Measurements from ENCODE around the gene TRIM14. TPM values are rescaled to one million over a fixed set of nuclear protein-coding genes. Genes with fewer than 3 reads are reported as not detected.

TRIM14 gene
- total and polyA plus RNA-seq, 5 donors, result 1.2 to 8.1 (median 4.0) TPM

DNA sequence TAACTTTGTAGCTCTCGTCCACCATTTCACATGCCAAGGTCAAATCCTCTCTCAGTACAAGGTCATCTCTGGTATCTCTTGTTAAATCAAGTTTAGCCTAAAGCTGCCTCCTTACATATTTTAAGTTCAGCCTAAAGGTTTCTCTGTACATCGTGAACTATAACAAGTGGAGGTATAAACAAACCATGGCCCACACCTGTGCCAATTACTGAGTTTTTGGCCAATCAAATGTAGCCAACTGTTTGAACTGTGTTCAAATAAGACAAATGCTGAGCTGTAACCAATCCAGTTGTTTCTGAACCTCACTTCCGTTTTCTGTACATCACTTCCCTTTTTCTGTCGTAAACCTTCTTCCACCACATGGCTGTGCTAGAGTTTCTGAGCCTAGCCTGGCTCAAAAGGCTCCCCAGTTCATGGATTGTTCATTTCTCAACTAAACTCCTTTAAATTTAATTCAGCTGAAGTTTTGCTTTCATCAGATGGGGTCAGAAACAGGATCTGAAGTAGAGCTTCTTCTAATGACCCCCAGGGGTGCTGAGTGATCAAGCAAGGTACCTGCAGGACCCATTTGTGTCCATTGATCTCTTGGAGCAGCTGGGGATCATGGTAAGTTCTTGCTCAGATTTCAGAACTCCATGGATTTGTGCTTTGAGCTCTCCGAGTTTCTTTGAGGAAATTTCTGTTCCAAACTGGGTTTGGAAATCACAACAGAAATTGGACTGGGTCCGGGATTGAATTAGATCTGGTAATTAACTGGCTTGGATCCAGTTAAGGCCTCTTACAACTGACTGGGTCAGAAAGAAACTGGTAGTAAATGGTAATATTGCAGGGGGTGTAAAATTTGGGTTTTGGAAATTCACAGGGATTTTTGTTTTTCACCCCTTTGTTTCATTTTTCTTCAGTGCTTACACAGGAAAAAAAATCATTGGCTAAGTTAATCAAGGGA, 73.5 kb downstream of the TRIM14 start:
- intact Hi-C loops (cut with DNase I), result no loop called here
- peak overlapping the region; percentile 10 for H3K4me3 ChIP-seq (ENCODE audit: low read length)
- no peak overlapping the region for H3K27ac ChIP-seq (ENCODE audit: low read length)

GRCh38 chr9:98043915-98044314, 75.1 kb downstream of the TRIM14 start:
- DNase-seq, result no peak
- WGBS, result 77% methylated on average over 5 of the region's 5 CpGs
- Histone ChIP-seq H3K9me3 (ENCODE audit: control insufficient read depth, low read length) (no peaks in the 10 kb centered on the region), H3K27me3 (ENCODE audit: control insufficient read depth, insufficient read depth) (no peaks in the 10 kb centered on the region), H3K4me3 (ENCODE audit: low read length) (no peak overlapping the region), H3K4me1 (ENCODE audit: control insufficient read depth, insufficient read depth, low read length) (no peaks in the 10 kb centered on the region), H3K27ac (ENCODE audit: low read length) (no peak overlapping the region)
- ATAC-seq, result no peak
- intact Hi-C loops (cut with DNase I), result no loop called here

More for the DNA sequence above, 73.5 kb downstream of the TRIM14 start:
- H3K9me3 ChIP-seq (ENCODE audit: control insufficient read depth, low read length), result no peaks in the 10 kb centered on the region
- H3K4me1 ChIP-seq (ENCODE audit: control insufficient read depth, insufficient read depth, low read length), result no peaks in the 10 kb centered on the region
- WGBS, result 69% methylated on average over 6 of the region's 6 CpGs
- DNase-seq (no peak), ATAC-seq (no peak)
- no peaks in the 10 kb centered on the region for H3K27me3 ChIP-seq (ENCODE audit: control insufficient read depth, insufficient read depth)

DNA sequence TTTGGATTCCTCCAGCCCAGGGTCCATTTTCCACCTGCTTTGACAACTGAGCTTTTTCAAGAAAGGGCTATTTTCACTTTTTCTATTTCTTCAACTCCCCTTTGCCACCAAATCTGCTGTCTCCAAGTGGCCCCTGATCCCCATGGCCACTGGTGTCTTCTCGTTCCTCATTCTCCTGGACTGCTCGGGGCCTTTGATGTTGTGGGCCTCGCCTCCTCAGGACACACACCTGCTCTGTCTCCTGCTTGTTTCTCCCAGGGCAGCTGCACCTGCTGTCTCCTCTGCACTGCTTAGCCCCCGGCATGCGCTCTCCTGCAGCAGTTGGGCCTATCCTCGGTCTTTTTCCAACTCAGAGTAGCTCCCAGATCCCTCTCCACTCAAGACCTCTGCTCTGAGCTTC, 78.8 kb downstream of the TRIM14 start:
- no peaks in the 10 kb centered on the region for H3K27me3 ChIP-seq (ENCODE audit: control insufficient read depth, insufficient read depth)
- no peak for ATAC-seq
- no peak for DNase-seq
- peaks cover 4% of the 10 kb centered on the region for H3K4me1 ChIP-seq (ENCODE audit: control insufficient read depth, insufficient read depth, low read length)
- H3K9me3 ChIP-seq (ENCODE audit: control insufficient read depth, low read length), result no peaks in the 10 kb centered on the region
- H3K4me3 ChIP-seq (ENCODE audit: low read length), result no peak overlapping the region
- 94% methylated on average over 6 of the region's 6 CpGs for WGBS
- no peak overlapping the region for H3K27ac ChIP-seq (ENCODE audit: low read length)
- intact Hi-C loops (cut with DNase I), result no loop called here

DNA sequence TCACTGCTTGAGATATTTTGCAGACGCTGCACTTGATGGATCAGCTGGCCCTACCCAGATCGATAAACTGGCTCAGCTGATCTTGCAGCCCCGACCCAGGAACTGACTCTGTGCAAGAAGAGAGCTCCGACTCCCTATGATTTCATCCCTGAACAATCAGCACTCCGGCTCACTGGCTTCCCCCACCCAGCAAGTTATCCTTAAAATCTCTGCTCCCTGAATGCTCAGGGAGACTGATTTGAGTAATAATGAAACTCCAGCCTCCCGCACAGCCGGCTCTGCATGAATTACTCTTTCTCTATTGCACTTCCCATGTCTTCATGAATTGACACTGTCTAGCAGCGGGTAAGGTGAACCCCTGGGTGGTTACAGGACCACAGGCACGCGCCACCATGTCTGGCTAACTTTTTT, 79.4 kb downstream of the TRIM14 start:
- intact Hi-C loops (cut with DNase I), result loop anchor here in 2 of 4 donors (5.0 to 10.0 kb wide), 3 partner anchors 55 to 117 kb away; partner anchors contain the start of genes TRMO (in 2 of the 2) and ANP32B (in 1 of the 2)
- 70% methylated on average over 10 of the region's 10 CpGs for WGBS
- H3K4me3 ChIP-seq (ENCODE audit: low read length), result no peak overlapping the region
- no peak overlapping the region for H3K27ac ChIP-seq (ENCODE audit: low read length)
- DNase-seq, result no peak
- no peak for ATAC-seq
- H3K4me1 ChIP-seq (ENCODE audit: control insufficient read depth, insufficient read depth, low read length), result peaks cover 4% of the 10 kb centered on the region
- no peaks in the 10 kb centered on the region for H3K27me3 ChIP-seq (ENCODE audit: control insufficient read depth, insufficient read depth)
- H3K9me3 ChIP-seq (ENCODE audit: control insufficient read depth, low read length), result no peaks in the 10 kb centered on the region

GRCh38 chr9:98038958-98039357, 80.1 kb downstream of the TRIM14 start:
- 76% methylated on average over 8 of the region's 8 CpGs for WGBS
- ATAC-seq (no peak), DNase-seq (no peak)
- Histone ChIP-seq H3K27ac (ENCODE audit: low read length) (no peak overlapping the region), H3K27me3 (ENCODE audit: control insufficient read depth, insufficient read depth) (no peaks in the 10 kb centered on the region), H3K4me1 (ENCODE audit: control insufficient read depth, insufficient read depth, low read length) (peaks cover 4% of the 10 kb centered on the region), H3K9me3 (ENCODE audit: control insufficient read depth, low read length) (no peaks in the 10 kb centered on the region), H3K4me3 (ENCODE audit: low read length) (no peak overlapping the region)
- intact Hi-C loops (cut with DNase I), result loop anchor here in 2 of 4 donors (5.0 to 10.0 kb wide), 3 partner anchors 54 to 117 kb away; partner anchors contain the start of genes TRMO (in 2 of the 2) and ANP32B (in 1 of the 2)

DNA sequence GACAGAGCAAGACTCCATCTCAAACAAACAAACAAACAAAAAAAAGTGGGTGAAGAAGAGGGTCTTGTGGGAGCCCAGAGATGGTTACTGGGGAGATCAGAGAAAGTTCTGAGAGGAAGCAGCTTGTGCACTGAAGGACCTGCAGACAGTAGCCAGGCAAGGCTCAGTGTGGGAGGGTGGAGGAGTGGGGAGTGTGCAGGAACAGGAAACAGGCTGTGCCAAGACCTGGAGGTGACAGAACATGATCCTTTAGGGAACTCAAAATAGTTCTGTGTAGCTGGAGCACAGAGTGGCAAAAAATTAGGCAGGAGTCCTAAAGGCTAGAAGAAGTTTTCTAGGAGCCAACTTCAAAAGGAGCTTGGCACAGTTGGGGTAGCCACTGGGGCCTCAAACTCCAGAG, 81.7 kb downstream of the TRIM14 start:
- ATAC-seq (peak; percentile 93 to 94), DNase-seq (peak; percentile 46 to 77 (median 73))
- no peak overlapping the region for H3K4me3 ChIP-seq (ENCODE audit: low read length)
- no peaks in the 10 kb centered on the region for H3K9me3 ChIP-seq (ENCODE audit: control insufficient read depth, low read length)
- intact Hi-C loops (cut with DNase I), result loop anchor here in 2 of 4 donors (5.0 to 10.0 kb wide), 3 partner anchors 53 to 115 kb away; partner anchors contain the start of genes TRMO (in 2 of the 2) and ANP32B (in 1 of the 2)
- peak overlapping the region; percentile 78 for H3K27ac ChIP-seq (ENCODE audit: low read length)
- H3K4me1 ChIP-seq (ENCODE audit: control insufficient read depth, insufficient read depth, low read length), result peaks cover 4% of the 10 kb centered on the region
- no peaks in the 10 kb centered on the region for H3K27me3 ChIP-seq (ENCODE audit: control insufficient read depth, insufficient read depth)

DNA sequence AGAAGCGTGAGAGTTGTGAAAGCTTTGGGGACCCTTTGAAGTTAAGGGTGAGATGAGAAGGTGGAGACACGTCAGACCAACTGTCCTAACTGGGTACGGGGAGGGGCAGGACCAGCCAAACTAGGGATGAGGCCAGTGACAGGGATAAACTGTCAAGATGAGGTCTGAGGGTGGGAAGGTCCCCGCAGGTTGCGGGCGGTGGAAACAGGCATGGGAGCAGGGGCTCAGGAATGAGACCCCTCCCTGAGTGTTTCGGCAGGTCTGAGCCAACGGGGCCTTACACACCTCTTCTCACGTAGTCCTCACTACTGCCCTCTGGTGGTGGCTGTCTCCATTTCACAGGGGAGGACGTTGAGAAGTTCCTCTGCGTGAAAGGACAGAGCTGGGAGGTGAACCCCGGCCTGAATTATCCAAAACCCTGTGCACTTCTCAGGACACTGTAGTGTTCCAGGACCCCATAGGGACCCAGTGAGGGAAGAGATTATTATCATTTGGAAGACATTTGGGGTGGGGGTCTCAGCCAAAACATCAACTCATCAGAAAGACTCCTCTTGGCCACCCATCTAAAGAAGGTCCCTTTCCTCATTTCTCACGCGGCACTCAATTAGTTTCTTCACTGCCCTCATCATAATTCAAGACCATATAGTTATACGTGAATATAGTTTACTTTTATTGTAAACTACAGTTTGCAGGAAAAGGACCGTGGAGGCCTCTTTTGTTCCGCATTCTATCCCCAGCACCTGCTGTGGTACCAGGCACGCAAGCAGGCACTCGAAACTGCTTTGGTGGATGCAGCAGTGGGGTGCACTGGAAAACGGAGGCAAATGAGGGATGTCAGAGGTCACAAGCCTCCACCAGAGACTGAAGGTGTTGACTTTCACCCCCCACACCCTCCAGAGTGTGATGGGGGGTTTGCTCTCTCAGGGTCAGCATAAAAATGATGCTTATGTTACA, 84.2 kb downstream of the TRIM14 start:
- 39% methylated on average over 20 of the region's 20 CpGs for WGBS
- intact Hi-C loops (cut with DNase I), result loop anchor here (2.0 to 10.0 kb wide), 6 partner anchors 50 to 113 kb away; partner anchors contain the start of genes TRMO (in 3 of the 4) and ANP32B (in 2 of the 4)
- ATAC-seq (peak; percentile 83 to 88), DNase-seq (peak; percentile 85 to 94 (median 90))
- Histone ChIP-seq H3K9me3 (ENCODE audit: control insufficient read depth, low read length) (no peaks in the 10 kb centered on the region), H3K27ac (ENCODE audit: low read length) (no peak overlapping the region), H3K4me1 (ENCODE audit: control insufficient read depth, insufficient read depth, low read length) (peaks cover 4% of the 10 kb centered on the region), H3K27me3 (ENCODE audit: control insufficient read depth, insufficient read depth) (no peaks in the 10 kb centered on the region), H3K4me3 (ENCODE audit: low read length) (no peak overlapping the region)

- Histone ChIP-seq H3K27me3 (ENCODE audit: control insufficient read depth, insufficient read depth) (no peaks in the 10 kb centered on the region), H3K4me1 (ENCODE audit: control insufficient read depth, insufficient read depth, low read length) (peaks cover 4% of the 10 kb centered on the region), H3K4me3 (ENCODE audit: low read length) (no peak overlapping the region), H3K9me3 (ENCODE audit: control insufficient read depth, low read length) (no peaks in the 10 kb centered on the region), H3K27ac (ENCODE audit: low read length) (no peak overlapping the region)
- no peak for ATAC-seq
- intact Hi-C loops (cut with DNase I), result loop anchor here (5.0 to 10.0 kb wide), 4 partner anchors 47 to 107 kb away; partner anchors contain the start of genes ANP32B (in 2 of the 4) and TRMO (in 1 of the 4)
- WGBS, result 93% methylated on average over 1 of the region's 1 CpG
- no peak for DNase-seq
Observed at GRCh38 chr9:98031935-98032334, 87.1 kb downstream of the TRIM14 start.

DNA sequence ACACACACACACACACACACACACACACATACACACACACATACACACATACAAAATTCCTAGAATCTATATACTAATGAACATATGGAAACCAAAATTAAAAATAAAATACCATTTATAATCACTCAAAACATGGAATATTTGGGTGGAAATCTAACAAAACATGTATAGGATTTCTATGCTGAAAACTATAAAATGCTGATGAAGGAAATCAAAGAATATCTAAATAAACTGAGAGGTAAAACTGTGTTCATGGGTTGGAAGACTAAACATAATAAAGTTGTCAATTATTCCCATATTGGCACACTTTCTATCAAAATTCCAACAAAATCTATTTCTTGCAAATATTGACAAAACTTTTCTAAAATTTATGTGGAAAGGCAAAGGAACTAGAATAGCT, 87.9 kb downstream of the TRIM14 start:
- Histone ChIP-seq H3K9me3 (ENCODE audit: control insufficient read depth, low read length) (no peaks in the 10 kb centered on the region), H3K4me1 (ENCODE audit: control insufficient read depth, insufficient read depth, low read length) (no peaks in the 10 kb centered on the region), H3K4me3 (ENCODE audit: low read length) (no peak overlapping the region), H3K27ac (ENCODE audit: low read length) (no peak overlapping the region), H3K27me3 (ENCODE audit: control insufficient read depth, insufficient read depth) (no peaks in the 10 kb centered on the region)
- intact Hi-C loops (cut with DNase I), result loop anchor here (5.0 to 10.0 kb wide), 4 partner anchors 46 to 106 kb away; partner anchors contain the start of genes ANP32B (in 2 of the 4) and TRMO (in 1 of the 4)
- ATAC-seq, result no peak
- DNase-seq, result no peak

DNA sequence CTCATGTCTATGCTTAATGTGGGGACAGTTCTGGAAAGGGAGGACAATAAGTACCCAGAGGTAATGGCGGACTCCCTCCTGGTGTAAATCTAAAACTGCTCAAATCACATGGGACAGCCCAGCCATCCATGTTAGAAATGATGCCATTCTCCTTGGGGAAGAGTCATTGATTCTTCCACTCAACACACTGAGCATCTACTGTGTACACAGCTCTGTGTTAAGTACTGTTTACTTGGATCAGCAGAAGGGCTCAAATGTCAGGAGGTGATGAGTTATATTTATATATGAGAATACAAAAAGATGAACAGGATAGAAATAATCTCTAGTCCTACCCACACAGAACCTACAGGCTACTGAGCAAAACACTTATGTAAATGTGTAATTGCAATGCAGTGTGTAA, 94.3 kb downstream of the TRIM14 start:
- H3K9me3 ChIP-seq (ENCODE audit: control insufficient read depth, low read length), result no peaks in the 10 kb centered on the region
- H3K27ac ChIP-seq (ENCODE audit: low read length), result no peak overlapping the region
- intact Hi-C loops (cut with DNase I), result no loop called here
- DNase-seq, result no peak
- no peaks in the 10 kb centered on the region for H3K27me3 ChIP-seq (ENCODE audit: control insufficient read depth, insufficient read depth)
- 92% methylated on average over 1 of the region's 1 CpG for WGBS
- H3K4me1 ChIP-seq (ENCODE audit: control insufficient read depth, insufficient read depth, low read length), result no peaks in the 10 kb centered on the region
- H3K4me3 ChIP-seq (ENCODE audit: low read length), result no peak overlapping the region
- ATAC-seq, result no peak
